H9 (cell line): Measurements from ENCODE around the gene INSYN2A. TPM values are rescaled to one million over a fixed set of nuclear protein-coding genes. Genes with fewer than 3 reads are reported as not detected.

Experiments
- DNase-seq: peaks from one replicate; pipeline ENCODE4 v3.0.0-alpha.2; 2017
- H2AFZ ChIP-seq: one replicate; pipeline ENCODE4 v1.6.1; 2013; ENCODE audit warnings: mild to moderate bottlenecking, low read length, control low read depth, moderate library complexity
- H2AK5ac ChIP-seq: 2 replicates; pipeline ENCODE4 v1.6.1; 2013; ENCODE audit warnings: low read length, control low read depth, mixed read lengths; ENCODE audit not compliant: insufficient read length
- H2BK120ac ChIP-seq: one replicate; pipeline ENCODE4 v1.6.1; 2013; ENCODE audit warnings: low read depth, mild to moderate bottlenecking, low read length, control low read depth, inconsistent platforms; ENCODE audit not compliant: poor library complexity, severe bottlenecking
- H2BK12ac ChIP-seq: 2 replicates; pipeline ENCODE4 v1.6.1; 2013; ENCODE audit warnings: low read length, control low read depth, mixed read lengths, low read depth; ENCODE audit not compliant: insufficient read length
- H2BK15ac ChIP-seq: 2 replicates; pipeline ENCODE4 v1.6.1; 2013; ENCODE audit warnings: low read depth, low read length, control low read depth
- H2BK20ac ChIP-seq: one replicate; pipeline ENCODE4 v1.6.1; 2013; ENCODE audit warnings: low read depth, mild to moderate bottlenecking, low read length, control low read depth, inconsistent platforms; ENCODE audit not compliant: poor library complexity, severe bottlenecking
- H2BK5ac ChIP-seq: 2 replicates; pipeline ENCODE4 v1.6.1; 2013; ENCODE audit warnings: low read length, control low read depth, mixed read lengths; ENCODE audit not compliant: insufficient read length
- H3K14ac ChIP-seq: 2 replicates; pipeline ENCODE4 v1.6.1; 2013; ENCODE audit warnings: low read length, control low read depth; ENCODE audit not compliant: insufficient read depth
- H3K18ac ChIP-seq: 2 replicates; pipeline ENCODE4 v1.6.1; 2013; ENCODE audit warnings: low read depth, mild to moderate bottlenecking, mixed read lengths, low read length, control low read depth; ENCODE audit not compliant: insufficient read length
- H3K23ac ChIP-seq: 2 replicates; pipeline ENCODE4 v1.6.1; 2013; ENCODE audit warnings: low read length, control low read depth, mixed read lengths, low read depth; ENCODE audit not compliant: insufficient read length
- H3K23me2 ChIP-seq: 2 replicates; pipeline ENCODE4 v1.6.1; 2013; ENCODE audit warnings: low read depth, mild to moderate bottlenecking, mixed read lengths, low read length, control low read depth; ENCODE audit not compliant: insufficient read length, poor library complexity, severe bottlenecking
- H3K27ac ChIP-seq: 2 replicates; pipeline ENCODE4 v1.5.1; 2013; ENCODE audit warnings: low read length, control low read depth, mixed read lengths, low read depth; ENCODE audit not compliant: insufficient read length
- H3K27me3 ChIP-seq: 2 replicates; pipeline ENCODE4 v1.6.1; 2013; ENCODE audit warnings: low read length, control low read depth, inconsistent platforms; ENCODE audit not compliant: insufficient read depth
- H3K4ac ChIP-seq: 2 replicates; pipeline ENCODE4 v1.6.1; 2013; ENCODE audit warnings: low read depth, mild to moderate bottlenecking, control low read depth, inconsistent platforms, low read length, moderate library complexity
- H3K4me1 ChIP-seq: 2 replicates; pipeline ENCODE4 v1.6.1; 2013; ENCODE audit warnings: low read length, control low read depth, inconsistent platforms; ENCODE audit not compliant: insufficient read depth
- H3K4me2 ChIP-seq: 2 replicates; pipeline ENCODE4 v1.6.1; 2013; ENCODE audit warnings: low read length, control low read depth, mixed read lengths; ENCODE audit not compliant: insufficient read length, insufficient read depth
- H3K56ac ChIP-seq: 2 replicates; pipeline ENCODE4 v1.6.1; 2013; ENCODE audit warnings: low read depth, mild to moderate bottlenecking, mixed read lengths, low read length, control low read depth; ENCODE audit not compliant: insufficient read length
- H3K79me1 ChIP-seq: 2 replicates; pipeline ENCODE4 v1.6.1; 2013; ENCODE audit warnings: low read depth, mild to moderate bottlenecking, moderate library complexity, low read length, control low read depth, inconsistent platforms; ENCODE audit not compliant: insufficient read depth, poor library complexity, severe bottlenecking
- H3K79me2 ChIP-seq: 2 replicates; pipeline ENCODE4 v1.6.1; 2013; ENCODE audit warnings: low read length, control low read depth, inconsistent platforms; ENCODE audit not compliant: insufficient read depth
- H3K9ac ChIP-seq: 2 replicates; pipeline ENCODE4 v1.6.1; 2013; ENCODE audit warnings: low read length, control low read depth, mixed read lengths; ENCODE audit not compliant: insufficient read length; ENCODE audit errors: extremely low read depth
- H3K9me3 ChIP-seq: one replicate; pipeline ENCODE4 v1.6.1; 2013; ENCODE audit warnings: low read depth, low read length, inconsistent platforms; ENCODE audit not compliant: control insufficient read depth
- H3T11ph ChIP-seq: one replicate; pipeline ENCODE4 v1.6.1; 2013; ENCODE audit warnings: mild to moderate bottlenecking, low read length, control low read depth, inconsistent platforms
- H4K20me1 ChIP-seq: one replicate; pipeline ENCODE4 v1.6.1; 2013; ENCODE audit not compliant: control insufficient read depth, insufficient read length, insufficient read depth
- H4K5ac ChIP-seq: 2 replicates; pipeline ENCODE4 v1.6.1; 2013; ENCODE audit warnings: low read depth, mild to moderate bottlenecking, mixed read lengths, low read length, control low read depth; ENCODE audit not compliant: insufficient read length
- H4K8ac ChIP-seq: replicated peaks from 2 replicates; pipeline ENCODE4 v1.6.1; 2013; ENCODE audit warnings: low read length, control low read depth, mixed read lengths, low read depth; ENCODE audit not compliant: insufficient read length
- H4K91ac ChIP-seq: 2 replicates; pipeline ENCODE4 v1.6.1; 2013; ENCODE audit warnings: low read depth, mild to moderate bottlenecking, moderate library complexity, mixed read lengths, low read length, control low read depth; ENCODE audit not compliant: insufficient read length
- H3K27ac Mint-ChIP-seq, 3 experiments: 2 replicates in 2 of 3; 3 replicates in 1 of 3; pipeline ENCODE4 v1.8.0; 2020 to 2021; ENCODE audit warnings: mixed read lengths in 3 of 3, mild to moderate bottlenecking in 1 of 3, moderate library complexity in 1 of 3
- H3K27me3 Mint-ChIP-seq: 2 replicates; pipeline ENCODE4 v1.8.0; 2021; ENCODE audit warnings: low read depth, mild to moderate bottlenecking, moderate library complexity, mixed read lengths
- H3K36me3 Mint-ChIP-seq, 3 experiments: 2 replicates in 2 of 3; 3 replicates in 1 of 3; pipeline ENCODE4 v1.8.0; 2020 to 2021; ENCODE audit warnings: low read depth in 3 of 3, mixed read lengths in 3 of 3; ENCODE audit not compliant: insufficient read depth in 1 of 3
- H3K4me1 Mint-ChIP-seq, 2 experiments: 2 replicates each; pipeline ENCODE4 v1.8.0; 2020; ENCODE audit warnings: mixed read lengths in 2 of 2
- H3K4me3 Mint-ChIP-seq, 2 experiments: 2 replicates in 1 of 2; 3 replicates in 1 of 2; pipeline ENCODE4 v1.8.0; 2020 to 2021; ENCODE audit warnings: mild to moderate bottlenecking in 2 of 2, mixed read lengths in 2 of 2, moderate library complexity in 1 of 2
- H3K9me3 Mint-ChIP-seq, 2 experiments: 2 replicates in 1 of 2; 3 replicates in 1 of 2; pipeline ENCODE4 v1.8.0; 2020; ENCODE audit warnings: mild to moderate bottlenecking in 2 of 2, mixed read lengths in 2 of 2, moderate library complexity in 1 of 2
- WGBS: extraction: QIAGEN DNeasy Blood & Tissue Kit; methylation state at CpG from one replicate; pipeline ENCODE4 v1.1.7; 2013; ENCODE audit warnings: missing lambda C conversion rate, low lambda C conversion rate, mixed read lengths; ENCODE audit not compliant: insufficient read length; ENCODE audit errors: extremely low coverage; 5-methylcytosine and 5-hydroxymethylcytosine counted together
- total RNA-seq: library from RNA; stranded (reverse); gene quantifications from 2 replicates; pipeline ENCODE4 v1.2.1, GENCODE V29; 2021
- TF ChIP-seq, protein P1 (sequence below): fragments of 200-600 bp; sonication (generic); conservative IDR thresholded peaks from 3 replicates; pipeline ENCODE4 v1.8.0; 2021; ENCODE audit warnings: antibody characterized with exemption, mild to moderate bottlenecking

INSYN2A gene
- total RNA-seq, 1 experiment from 2014 or later, result 0.09 TPM

DNA sequence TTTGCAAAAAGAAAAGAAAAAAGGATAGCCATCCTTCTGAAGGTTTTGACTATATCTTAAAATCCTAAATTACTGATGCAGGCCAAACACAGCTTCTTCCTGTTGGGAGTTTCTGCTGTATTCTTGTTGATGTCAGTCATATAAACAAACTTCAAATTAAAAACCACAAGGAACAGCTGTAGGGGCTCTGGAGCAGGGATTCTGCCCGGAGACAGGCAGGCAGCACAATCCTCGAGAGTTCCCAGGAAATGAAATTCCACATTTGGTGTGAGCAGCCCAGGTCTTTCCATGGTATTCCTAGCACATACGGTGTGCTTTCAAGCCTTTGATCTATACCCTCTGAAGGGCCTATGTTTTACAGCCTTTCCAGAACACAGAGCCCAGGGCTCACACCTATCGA is 43.2 kb downstream of the INSYN2A start:
- Histone ChIP-seq H3K9me3 (no peaks in the 10 kb centered on the region), H3K23ac (no peak overlapping the region), H3K4me2 (no peak overlapping the region), H4K20me1 (no peaks in the 10 kb centered on the region), H3K18ac (no peak overlapping the region), H3K23me2 (no peaks in the 10 kb centered on the region), H4K91ac (no peak overlapping the region), H3T11ph (no peak overlapping the region), H4K5ac (no peak overlapping the region), H2BK20ac (no peak overlapping the region), H3K27me3 (no peaks in the 10 kb centered on the region), H3K9ac (no peak overlapping the region), H3K4me1 (peaks cover 19% of the 10 kb centered on the region; the same call in 1 of the 2 replicates), H2BK12ac (no peak overlapping the region), H2BK120ac (no peak overlapping the region), H2BK15ac (no peak overlapping the region), H3K27ac (no peak overlapping the region), H3K56ac (no peak overlapping the region), H3K79me1 (no peaks in the 10 kb centered on the region), H3K79me2 (no peaks in the 10 kb centered on the region), H3K14ac (no peak overlapping the region), H2AFZ (no peak overlapping the region), H4K8ac (no peak overlapping the region), H2AK5ac (no peak overlapping the region), H2BK5ac (no peak overlapping the region), H3K4ac (no peak overlapping the region)
- Mint-ChIP-seq H3K9me3 (no peaks in the 10 kb centered on the region), H3K4me3 (no peak overlapping the region), H3K27ac (no peak overlapping the region), H3K4me1 (peaks cover 47 to 51% of the 10 kb centered on the region in 2 experiments), H3K27me3 (no peaks in the 10 kb centered on the region), H3K36me3 (no peaks in the 10 kb centered on the region; a peak in 1 of 7 replicates)
- no CpG with 5 or more reads among the region's 4 CpGs for WGBS
- no peak for DNase-seq
- TF ChIP-seq, protein P1, sequence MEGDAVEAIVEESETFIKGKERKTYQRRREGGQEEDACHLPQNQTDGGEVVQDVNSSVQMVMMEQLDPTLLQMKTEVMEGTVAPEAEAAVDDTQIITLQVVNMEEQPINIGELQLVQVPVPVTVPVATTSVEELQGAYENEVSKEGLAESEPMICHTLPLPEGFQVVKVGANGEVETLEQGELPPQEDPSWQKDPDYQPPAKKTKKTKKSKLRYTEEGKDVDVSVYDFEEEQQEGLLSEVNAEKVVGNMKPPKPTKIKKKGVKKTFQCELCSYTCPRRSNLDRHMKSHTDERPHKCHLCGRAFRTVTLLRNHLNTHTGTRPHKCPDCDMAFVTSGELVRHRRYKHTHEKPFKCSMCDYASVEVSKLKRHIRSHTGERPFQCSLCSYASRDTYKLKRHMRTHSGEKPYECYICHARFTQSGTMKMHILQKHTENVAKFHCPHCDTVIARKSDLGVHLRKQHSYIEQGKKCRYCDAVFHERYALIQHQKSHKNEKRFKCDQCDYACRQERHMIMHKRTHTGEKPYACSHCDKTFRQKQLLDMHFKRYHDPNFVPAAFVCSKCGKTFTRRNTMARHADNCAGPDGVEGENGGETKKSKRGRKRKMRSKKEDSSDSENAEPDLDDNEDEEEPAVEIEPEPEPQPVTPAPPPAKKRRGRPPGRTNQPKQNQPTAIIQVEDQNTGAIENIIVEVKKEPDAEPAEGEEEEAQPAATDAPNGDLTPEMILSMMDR, result no peak
